NCI-H774 (cell line): ENCODE results near the gene GDPD5.

Experiments
- DNase-seq: peaks from one replicate; lab custom pipeline; 2025; lab: John Stamatoyannopoulos, UW

Gene GDPD5

DNA sequence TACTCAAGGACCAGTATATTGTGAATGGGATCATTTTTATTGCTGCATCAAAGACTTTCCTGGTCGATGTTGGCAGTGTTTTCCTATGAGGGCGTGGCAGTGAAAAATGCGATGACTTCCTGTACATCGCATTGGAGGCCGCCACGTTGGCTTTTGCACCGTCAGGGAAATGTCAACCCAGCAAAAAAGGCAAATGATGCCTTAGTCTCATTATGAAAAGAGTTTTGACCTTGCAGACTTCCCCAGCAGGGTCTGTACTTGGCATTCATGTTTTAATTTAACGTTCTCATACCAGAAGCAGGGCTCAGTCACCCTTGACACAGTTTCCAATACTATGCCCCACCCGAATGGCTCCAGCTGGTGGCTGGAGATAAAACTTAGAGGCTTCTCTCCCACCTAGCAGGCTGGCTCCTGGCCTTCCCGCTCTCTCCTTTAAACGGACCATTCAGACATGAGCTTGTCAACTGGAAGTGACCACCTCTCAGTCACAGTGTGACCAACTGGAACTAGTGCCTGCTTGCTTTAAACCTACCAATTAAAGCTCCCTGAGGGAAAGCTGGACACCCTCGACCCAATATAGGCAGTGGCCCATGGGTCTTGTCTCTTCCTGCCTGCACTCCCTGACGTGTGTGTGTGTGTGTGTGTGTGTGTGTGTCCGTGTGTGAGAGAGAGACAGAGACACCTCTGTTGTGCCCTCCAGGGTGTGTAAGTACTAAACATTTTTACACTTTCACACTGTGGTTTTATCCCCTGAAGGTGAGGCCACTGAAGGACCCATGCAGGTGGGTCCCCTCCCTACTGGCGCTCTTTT is 8.7 kb upstream of the GDPD5 start:
- DNase-seq, result no peak

DNA sequence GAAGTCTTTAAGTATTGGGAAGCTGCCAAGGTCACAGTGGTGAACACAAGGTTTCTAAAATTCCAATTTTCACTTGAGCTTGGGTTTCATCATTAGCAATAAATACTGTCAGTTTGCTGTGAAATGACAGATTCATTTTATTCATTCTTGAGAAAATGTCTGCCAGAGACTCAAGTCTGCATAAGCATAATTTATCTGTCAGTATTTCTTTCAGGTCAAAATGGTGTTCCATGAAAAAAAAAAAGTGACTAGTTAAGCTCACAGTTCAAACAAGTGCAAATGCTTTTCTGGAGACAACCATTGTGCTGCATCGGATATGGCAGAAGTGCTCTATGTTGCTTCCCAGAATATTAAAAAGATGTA is 8.1 kb upstream of the GDPD5 start:
- no peak for DNase-seq

DNA sequence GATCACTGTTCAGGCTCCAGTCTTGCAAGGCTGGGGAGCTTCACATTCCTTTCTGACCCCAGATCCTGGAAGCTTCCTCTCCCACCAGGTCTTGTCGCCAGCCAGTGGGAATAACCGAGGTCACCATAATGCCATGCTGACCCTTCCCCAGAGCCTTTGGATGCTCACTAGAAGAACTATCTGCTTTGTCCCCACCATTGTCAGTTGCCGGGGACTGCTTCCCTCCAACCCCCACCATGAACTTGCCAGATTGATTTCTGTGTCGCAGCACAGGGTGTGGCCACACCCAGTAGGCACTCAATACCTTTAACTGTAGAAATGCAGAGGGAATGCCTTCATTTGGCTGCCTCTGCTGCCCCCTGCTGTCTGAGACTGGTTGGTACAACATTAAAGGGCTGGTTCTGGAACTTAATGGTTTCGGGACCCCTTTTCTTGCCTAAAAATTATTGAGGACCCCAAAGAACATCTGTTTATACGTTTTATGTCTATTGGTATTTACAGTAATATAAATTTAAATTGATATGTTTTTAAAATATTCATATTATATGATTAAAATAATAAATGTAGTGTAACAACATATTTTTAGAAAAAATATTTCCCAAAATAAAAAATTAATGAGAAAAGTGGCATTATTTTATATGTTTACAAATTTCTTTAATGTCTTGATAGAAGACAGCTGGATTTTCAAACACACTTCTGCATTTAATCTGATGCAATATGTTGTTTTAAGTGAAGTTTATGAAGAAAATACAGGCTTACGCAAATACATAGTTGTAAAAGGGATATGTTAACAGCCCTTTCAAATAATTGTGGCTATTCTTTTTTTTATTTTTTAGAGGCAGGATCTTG is 6.7 kb upstream of the GDPD5 start:
- peak; percentile 70 for DNase-seq

DNA sequence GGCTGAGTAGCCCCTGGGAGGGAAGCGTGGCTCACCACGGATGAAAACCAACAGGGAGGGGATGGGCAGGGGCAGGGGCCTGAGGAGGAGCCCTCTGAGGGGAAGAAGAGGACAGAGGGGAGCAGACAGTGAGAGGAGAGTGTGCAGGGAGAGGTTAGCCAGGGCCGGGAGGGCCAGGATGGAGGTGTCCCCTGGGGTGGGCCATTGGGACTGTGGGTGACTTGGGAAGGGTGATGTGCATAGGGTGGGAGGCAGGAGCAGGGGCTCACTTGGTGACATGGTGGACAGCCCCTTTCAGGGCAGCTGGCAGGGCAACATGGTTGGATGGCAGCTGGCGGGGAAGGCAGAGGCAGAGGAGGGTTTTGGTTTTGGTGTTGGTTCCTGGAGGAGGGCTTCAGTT is 5.6 kb upstream of the GDPD5 start:
- DNase-seq, result no peak

DNA sequence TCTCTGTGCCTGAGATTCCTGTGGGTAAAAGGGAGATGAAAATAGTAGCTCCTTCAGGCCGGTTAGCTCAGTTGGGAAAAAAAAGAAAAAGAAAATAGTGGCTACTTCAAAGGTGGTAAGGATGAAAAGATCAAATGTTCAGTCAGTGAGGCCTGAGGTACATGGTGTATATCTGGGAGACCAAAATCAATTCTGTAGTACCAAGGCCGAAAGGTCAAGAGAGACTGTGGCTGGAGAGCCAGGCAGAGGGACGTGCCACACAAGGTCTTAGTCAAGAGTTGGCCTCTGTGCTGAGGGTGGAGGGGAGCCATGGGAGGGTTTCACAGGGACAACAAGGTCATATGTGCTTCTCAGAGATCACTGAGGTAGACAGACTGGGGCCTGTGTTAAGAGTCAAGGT is 4.8 kb upstream of the GDPD5 start:
- DNase-seq, result no peak

DNA sequence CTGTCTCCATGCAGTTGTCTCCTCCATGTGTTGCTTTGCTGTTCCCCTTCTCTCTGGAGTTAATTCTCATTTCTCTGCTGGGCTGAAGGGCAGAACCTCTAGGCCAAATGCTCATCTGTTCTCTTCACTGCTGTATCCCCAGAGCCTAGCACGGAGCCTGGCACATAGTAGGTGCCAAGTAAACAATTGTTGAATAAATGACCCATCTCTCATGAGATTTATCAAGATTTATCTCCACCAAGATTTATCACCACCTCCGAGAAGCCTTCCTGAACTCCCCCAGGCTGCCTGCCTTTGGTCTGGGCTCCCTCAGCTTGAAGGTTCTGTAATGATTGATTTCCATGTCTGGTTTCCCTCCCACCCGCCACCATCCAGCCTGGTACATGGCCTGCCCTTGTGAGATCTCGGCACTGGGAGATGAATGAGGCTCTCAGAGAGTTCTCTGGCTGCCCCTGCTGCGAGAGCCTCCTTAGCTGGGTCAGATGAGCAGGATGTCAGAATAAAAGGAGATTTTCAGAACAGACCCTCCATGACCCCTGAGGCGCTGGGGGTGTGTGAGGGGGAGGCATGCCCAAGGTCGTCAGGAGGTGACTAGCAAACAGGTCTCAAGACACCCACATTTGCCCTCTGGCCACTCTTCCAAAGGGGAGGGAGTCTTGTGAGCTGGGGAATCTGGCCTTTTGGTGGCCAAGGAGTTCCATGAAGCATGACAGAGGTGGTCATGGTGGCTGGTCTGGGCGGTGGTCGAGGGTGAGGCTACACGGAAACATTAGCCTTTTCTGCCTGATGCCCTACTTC is 2.4 kb upstream of the GDPD5 start:
- no peak for DNase-seq

DNA sequence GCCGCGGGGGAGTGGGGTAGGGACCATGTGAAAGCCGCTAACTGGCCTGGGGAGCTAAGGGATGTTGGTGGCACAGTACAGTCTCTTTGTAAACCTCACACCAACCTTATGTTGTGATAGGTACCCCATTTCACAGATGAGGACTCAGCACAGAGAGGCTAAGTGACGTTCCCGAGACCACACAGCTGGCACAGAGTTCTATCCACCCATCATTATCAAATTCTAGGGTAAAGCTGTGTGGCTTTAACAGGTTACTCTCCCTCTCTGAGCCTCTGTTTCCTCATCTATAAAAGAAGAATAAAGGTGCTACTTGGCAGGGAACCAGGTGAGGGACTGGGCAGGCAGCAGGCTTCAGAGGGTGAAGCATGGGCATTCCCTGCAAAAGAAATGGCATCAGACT is 1.4 kb upstream of the GDPD5 start:
- DNase-seq, result no peak

DNA sequence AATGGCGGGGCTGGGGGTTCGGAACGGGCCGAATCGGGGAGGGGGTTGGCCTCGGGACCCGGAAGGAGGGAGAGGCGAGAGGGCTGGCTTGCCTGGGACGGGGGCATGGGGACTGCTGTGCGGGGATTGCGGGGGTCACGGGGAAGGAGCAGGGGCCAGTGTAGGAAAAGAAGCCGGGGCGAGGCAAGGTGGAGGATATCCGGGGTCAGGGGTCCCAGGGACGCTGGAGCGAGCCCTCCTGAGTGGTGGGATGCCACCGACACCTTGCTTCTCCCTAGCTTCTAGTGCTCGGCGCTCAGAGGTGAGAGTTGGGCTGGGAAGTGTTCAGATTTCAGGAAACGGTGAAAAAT is 426 bp upstream of the GDPD5 start:
- DNase-seq, result no peak

DNA sequence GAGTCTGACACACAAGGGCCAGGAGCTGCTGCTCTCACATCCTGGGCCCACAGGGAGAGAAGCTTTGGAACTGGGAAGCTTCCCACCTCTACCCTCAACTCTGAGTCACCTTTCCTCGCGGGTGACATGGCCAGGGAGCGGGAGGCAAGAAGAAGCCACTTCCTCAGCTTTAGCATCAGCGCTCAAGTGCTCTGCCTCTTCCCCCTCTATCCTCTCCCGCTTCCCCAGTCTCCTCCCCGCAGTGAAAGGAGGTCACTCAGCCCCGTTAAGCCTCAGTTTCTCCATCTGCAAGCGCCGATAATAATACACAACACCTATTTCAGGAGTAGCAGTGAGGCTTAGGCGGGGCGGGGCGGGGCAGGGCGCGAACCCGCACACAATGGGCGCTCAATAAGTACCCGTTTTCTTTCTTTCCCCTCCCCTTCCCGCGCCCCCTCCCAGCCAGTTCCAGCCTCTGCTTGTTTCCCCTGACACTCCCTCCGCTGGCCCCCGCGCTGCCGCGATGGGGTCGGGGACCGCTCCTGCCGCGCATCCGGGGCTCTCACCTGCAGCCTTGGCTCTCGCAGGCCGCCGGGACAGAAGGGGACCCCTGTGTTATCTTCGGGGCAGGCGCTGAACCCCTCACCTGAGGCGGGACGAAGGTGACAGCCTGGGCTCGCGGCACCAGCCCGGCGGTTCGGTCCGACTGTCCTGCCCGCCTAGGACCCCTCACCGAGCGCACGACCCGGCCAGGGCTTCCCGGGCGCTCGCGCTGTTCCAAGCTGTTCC is 892 bp downstream of the GDPD5 start:
- DNase-seq, result no peak

DNA sequence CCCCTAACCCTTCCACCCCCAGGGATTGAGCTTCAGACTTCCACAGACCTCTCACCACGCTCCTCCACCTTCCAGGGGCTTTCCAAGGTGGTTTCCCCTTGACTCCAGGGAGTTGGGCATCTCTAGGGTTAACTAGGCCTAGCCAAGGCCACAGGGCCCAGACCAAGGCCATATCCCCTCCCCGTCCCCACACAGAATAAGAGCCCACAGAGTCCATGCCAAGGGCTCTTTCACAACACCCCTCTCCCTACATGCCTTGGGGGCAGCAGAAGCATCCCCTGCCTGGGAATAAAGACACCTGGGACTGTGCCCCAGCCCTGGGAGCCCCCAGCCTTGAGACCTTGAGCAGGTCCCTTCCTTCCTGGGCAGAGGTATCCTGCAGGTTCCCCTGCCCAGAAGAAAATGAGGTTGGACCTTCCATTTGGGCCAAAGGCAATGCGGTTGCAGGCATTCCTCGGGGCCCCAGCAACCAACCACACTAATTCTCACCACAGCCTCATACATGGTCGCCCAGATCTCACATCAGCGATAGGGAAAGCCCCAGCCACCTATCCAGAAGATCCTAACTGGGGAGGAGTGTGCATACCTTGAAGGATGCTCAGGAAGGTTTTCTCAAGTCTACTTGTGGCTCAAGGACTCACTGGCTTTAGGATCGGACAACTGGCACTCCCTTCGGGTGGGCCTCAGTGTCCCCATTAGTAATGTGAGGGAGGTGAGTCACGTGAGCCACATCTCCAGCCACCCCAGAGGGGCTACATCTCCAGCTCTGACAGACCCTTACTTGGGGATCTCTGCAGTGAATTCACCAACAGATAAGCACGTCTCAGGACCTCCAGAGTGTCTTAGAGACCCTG is 1.7 kb downstream of the GDPD5 start:
- DNase-seq, result no peak

DNA sequence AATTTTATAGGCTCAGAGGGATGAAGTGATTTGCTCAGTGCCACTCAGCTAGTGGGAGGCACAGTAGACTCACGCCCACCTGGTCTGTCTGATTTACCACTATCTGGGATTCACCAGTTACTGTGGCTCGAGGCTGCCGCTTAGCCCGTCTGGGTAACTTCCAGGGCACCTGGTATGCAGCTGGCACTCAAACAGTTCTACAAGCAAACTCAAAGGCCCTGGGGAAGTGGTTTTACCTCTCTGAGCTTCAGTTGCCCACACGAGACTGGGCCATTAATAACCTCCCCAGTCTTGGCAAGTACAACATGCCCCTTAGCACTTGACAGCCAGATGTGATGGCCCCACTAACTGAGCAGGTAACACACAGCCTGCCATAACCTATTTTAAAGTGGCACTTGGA is 2.6 kb downstream of the GDPD5 start:
- no peak for DNase-seq

DNA sequence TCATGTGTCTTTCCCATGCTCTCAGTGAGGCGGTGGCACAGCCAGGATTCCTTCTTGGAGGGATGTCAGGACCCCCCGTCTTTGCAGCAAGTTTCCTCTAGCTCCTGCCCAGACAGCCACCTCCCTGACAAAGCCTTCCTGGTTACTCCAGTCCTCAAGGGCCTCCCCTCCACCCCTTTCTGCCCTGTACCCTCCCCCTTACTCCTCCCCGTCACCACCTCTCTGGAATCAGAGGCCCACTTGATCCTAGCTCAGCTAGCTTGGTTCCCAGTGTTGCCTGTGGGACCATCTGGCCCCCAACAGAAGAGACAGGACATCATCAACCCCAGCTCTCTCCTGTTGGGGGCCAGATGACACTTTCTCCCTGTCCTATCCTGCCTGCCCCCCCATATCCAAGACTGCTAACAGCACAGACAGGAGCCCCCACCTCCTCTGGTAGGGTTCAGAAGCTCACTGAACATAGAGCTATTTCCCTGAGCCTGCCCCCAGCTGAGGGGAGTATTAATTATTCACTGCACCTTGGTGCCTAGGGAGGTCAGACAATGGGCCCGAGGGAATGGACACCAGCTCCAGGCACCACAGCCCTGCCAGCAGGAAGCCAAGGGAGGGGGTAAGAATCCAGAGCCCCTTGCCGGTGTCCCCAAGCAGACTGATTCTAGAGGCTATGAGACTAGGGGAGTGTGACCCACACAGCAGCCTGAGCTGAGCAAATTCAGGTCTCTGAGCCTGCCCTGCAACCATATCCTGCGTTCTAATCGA is 3.3 kb downstream of the GDPD5 start:
- DNase-seq, result no peak

DNA sequence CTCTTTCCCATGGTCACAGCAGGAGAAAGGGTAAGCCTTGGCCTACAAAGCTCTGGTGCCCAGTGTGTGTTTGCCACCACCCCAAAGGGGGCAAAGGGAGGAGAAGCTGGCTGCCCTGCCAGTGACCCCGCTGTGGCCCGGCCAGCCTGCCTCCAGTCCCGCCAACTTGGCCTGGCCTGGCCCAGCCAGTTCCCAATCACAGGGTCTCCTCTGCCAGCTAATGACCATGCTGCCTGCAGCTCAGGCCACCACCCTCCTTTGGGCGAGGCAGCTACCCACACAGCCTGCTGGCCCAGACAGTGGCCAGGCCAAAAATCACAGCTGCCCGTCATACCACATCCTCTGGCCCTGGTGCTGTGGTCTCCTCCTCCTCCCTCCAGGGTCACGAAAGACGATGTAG is 5.1 kb downstream of the GDPD5 start:
- no peak for DNase-seq

DNA sequence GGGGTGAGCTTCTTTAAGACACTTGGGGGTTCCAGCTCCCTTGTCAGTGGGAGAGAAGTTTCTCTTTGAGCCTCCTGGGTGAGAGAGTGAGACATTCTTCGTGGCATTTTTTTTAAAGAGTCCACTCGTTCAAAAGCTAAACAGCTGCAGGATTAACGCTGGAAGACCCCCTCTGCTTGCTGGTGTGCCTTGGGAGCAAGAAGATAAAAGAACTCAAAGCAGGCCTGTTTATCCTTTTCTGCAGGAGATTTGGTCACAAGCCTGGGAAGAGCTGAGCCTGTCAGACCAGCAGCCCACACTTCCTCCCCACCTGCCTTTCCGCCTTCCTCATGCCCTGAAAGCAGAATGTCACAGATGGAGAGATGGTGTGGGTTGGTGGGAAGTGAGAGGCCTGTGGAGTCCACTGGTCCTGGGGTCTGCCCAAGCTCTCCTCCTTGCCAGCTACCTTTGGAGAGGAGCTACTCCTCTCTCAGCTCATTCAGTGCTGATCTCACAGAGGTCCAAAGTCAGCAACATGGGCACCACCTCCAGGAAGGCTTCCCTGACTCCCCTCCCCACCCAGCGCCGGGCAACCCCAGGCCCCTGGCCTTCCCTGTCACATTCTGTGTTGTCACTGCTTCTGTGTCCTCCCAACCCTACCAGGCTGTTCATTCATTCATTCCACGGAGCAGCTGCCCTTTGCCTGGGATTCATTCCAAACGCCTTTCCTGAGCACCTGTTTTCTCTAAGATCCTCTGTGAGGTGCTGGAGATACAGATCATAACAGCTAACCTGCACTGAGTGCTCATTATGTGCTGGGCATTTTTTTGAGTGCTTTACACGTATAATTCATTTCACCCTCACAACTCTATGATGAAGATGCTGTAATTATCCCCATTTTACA is 6.7 kb downstream of the GDPD5 start:
- DNase-seq, result no peak

DNA sequence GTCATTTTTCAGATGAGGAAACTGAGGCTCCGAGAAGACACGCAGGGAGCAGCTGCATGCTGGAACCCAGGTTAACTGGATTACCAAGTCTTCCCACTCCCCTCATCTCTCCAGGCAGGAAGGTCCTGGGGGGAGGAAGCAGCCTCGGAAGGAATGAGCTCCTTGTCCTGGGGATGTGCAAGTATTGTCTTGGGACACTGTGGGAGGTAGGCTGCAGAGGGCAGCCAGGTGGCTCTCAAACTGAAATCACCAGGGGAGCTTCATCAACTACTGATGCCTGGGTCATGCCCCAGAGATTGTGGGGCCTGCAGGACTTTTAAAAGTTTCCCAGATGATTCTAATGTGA is 7.6 kb downstream of the GDPD5 start:
- DNase-seq, result no peak

DNA sequence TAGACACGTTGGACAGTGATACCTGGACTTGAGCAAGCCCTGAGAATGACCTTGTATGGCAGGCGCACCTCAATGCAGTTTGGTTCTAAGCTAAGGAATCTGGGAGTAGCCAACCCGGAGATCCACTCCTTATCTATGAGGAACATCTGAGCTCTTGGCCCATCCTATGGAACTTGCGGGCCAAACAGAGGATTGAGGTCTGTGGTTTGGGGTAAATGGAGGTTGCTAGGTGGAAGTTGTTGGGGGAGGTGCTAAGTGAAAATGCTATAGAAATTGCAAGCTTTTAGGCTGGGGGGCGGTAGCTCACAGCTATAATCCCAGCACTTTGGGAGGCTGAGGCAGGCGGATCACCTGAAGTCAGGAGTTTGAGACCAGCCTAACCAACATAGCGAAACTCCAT is 8.9 kb downstream of the GDPD5 start:
- no peak for DNase-seq

DNA sequence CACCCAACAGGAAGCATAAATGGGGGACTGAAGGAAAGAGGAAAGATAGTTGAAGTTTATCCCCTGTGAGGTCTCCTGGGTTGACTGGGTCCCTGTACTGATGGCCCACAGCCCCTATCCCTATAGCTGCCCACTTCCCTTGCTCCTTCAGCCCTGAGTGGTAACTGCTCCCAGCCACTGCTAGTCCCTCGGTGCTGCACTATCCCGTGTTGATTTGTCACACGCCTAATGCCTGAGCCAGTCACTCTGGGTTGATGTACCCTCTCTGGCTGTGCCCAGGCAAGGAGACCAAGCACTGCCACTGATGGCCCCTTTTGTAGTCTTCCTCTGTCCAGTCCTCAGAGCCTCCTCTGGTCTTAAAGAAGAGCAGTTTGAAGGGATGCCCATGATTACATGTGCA is 9.6 kb downstream of the GDPD5 start:
- no peak for DNase-seq

DNA sequence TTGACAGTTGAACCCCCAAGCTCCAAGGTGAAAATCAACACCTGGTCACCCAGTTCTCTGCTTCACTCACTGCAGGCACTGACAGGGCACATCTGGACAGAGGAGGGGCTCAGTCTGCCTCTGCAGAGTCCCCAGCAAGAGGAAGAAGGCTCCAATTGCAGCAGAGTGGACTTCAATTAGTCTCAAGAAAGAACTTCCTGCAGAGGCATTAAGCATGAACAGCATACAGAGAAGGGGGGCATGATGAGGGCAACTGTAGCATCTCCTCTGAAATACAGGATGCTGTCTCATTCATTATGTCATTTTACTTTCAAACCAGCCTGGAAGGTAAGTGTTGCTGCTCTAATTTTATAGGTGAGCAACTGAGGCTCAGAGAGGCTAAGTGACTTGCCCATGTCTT is 11.1 kb downstream of the GDPD5 start:
- no peak for DNase-seq

DNA sequence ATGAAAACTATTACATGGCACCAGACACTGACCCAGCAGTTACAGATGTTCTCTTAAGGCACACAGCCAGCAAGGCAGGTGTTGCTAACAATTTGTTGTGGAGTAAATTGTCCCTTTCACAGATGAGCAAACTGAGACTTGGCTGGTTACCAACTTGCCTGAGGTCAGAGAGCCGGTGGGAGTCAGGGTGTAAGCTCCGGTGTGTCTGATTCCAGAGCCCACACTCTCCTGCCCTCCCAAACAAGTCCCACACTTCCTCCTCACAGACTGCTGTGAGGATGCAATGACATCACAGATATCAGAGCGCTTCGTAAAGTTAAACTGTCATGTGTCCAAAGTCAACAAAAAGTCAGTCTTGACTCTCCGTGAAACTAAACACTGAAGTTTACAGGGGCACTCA is 12.5 kb downstream of the GDPD5 start:
- no peak for DNase-seq

DNA sequence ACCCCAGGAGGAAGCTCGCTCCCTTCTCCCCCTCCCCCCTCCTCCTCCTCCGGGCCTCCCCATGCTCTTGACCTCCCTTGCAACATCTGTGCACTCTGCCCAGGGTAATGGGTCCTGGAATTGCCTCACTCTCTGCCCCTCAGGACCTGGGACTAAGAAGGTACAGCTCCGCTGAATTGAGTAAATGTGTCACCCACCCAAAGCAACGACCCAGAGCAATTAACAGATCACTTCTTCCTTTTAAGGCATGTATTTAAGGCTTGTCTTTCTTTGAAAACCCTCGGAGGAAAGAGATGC is 15.1 kb downstream of the GDPD5 start:
- no peak for DNase-seq
